ENCODE results near the gene EYS. TPM values are rescaled to one million over a fixed set of nuclear protein-coding genes. Genes with fewer than 3 reads are reported as not detected.

EYS gene
- total and polyA plus RNA-seq, 2 of the 8 experiments (the other 6 are each of a cell fraction or from before 2014, with no cell fraction given): 0.05 to 0.13 TPM

DNA sequence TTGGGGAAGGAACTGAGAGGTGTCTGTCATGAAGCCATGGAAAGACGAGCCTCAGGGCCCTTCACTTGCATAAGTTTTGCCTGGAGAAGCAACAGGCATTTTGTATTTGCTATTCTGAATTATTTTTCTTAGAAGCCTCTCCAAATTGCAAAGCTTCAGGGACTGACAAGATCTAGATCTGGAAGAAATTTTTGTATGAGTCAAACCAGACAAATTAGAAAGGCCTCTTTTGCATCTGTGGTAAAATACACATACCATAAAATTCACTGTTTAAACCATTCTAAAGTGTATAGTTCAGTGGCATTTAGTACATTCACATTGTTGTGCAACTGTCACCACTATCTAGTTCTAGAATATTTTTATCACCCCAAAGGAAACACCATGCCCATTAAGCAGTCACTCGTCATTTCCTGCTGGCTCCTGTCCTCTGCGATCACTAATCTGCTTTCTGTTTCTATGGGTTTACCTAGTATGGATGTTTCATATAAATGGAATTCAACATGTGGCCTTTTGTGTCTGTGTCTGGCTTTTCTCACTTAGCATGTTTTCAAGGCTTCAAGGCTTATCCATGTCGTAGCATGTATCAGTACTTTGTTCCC lies 1802.3 kb downstream of the EYS start (continued):
- TF ChIP-seq JUN (IDR thresholded peaks at IDR 0.05; ENCODE audit: low read depth, low read length) (no peak), RFX5 (IDR thresholded peaks at IDR 0.05; ENCODE audit: borderline replicate concordance, low read depth, low read length) (no peak)

Measured in H1 (cell line).